ENCODE measurements around the gene FHAD1.
A peak's percentile ranks its signal among the peaks of the same experiment; 100 is the strongest.

FHAD1 gene

DNA sequence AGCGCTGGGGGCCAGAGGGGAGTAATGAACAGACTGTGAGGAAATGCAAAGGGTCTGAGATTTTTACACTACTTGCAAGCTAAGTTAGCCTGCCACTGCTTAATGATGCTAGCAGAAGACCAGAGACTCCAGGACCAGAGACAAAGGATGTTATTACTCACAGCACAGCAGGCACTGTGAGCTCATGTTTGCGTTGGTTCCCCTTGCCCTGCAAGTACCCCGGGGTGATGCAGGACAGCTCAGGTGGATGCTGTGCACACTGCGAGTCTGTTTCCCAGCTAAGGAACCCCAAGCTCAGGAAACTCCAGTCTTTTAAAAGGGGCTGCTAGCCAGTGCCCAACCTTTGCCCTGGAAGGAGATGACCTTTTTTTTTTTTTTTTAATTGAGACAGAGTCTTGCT is 1.2 kb downstream of the FHAD1 start:
- no peak for DNase-seq (ENCODE audit: low spot score)

DNA sequence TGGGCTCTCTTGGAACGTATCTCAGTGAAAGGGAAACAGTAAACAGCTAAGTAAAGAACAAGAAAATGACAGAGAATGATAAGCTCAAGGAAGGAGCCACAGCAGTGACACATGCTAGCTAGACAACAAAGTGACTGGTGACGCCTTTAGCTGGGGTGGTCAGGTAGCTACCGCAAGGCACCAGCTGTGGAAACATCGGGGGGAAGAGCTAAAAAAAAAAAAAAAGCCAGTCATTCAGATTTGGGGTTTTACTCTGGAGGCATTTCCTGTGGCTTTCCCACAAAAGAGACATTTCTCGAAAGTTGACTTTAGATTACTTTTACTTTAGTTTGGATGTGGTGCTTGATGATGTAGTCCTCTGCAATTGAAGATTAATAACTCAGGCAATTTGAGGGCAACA is 2.1 kb downstream of the FHAD1 start:
- DNase-seq (ENCODE audit: low spot score) = no peak

DNA sequence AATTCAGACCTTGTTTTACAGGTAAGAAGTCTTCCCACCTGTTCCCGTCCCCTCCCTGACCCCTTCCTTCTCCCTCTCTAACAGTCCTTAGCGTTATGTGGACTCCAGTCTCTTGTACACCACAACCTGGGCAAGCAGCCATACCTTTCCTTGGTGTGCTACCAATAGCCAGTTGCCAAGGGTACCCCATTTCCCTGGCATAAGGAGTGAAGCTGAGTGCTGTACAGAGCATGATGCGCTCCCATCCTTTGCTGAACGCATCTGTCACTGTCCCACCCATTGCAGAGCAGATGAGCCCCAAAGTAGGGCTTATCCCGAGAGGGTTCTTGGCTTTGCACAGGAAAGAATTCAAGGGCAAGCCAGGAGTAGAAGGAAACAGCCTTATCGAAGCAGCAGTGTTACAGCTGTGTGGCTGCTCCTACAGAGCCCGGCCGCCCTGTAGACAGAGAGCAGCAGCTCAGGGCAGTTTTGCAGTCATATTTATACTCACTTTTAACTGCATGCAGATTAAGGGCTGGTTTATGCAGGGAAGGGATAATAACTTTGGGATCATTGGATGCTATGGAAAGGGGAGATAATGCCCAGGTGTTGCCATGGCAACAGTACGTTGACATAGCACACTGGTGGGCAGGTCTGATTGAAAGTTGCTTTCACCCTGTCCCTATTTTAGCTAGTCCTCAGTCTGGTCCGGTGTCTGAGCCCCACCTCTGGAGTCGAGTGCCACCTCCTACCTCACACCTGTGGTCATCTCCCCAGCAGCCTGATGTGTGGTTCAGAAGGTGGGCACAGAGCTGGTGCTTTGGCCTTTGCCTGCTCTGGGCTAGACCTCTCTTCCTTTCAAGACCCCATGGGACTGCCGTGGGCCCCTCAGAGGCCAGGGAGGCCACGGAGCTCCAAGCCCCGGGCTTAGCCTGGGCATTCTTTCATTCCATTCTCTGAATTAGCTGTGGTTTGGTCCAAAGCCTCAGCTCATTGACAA is 5.1 kb downstream of the FHAD1 start:
- no peak for DNase-seq (ENCODE audit: low spot score)

DNA sequence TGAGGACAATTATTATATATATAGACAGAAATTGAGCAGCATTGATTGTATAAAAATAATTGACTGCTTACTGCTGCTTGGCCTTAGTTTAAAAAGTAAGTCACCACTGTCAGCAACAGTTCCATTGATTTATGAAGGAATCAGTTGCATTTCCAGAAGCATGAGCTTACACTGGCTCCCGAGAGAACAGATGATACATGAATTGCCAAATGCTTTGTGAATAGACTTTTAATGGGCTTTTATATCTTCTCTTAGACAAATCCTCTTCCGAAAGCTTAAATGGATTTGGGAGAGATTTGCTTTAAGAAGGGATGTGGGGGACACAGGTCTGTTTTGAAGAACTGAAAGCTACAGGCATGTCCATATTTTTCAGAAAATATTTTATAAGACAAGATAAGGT is 7.5 kb downstream of the FHAD1 start:
- DNase-seq (ENCODE audit: low spot score) = no peak

DNA sequence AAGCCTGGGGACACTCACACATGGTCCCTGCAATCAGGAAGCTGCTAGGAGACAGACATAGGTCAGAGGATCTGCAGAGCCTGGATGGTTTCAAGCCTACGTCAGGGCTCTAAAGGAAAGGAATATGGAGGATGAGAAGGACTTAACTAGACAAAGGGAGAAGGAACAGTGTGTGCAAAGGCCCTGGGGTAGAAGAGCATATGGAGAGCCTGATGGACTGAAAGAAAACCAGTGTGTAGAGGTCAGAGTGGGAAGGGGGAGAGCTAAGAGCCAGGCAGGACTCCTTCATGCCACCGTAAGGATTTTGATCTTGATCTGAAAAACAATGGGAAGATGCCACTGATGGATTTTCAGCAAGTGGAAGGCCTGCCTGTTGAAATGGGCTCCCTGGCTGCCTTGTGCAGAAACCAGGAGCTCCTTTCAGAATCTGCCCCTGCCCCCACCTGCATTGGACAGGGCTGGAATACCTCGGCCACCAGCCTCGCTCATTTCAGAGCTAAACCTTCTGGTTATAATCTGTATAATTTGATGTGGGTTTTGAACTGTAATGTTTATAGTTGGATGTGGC is 8.6 kb downstream of the FHAD1 start:
- DNase-seq (ENCODE audit: low spot score) = no peak

DNA sequence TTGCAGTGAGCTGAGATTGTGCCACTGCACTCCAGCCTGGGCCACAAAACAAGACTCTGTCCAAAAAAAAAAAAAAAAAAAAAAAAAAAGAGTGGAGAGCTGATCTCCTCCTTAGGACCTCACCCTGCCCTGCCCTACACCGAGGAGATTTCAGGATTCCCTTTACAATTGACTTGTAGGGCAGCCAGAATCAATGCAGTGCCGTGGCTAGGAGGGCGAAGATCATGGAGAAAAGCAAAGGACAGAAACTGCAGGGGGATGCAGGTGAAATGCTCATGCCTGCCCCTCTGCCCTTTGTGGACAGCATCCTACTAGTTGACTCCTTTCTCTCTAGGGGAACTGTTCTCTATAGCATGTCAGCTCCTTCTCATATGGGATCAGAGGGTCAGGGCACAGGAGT is 9.6 kb downstream of the FHAD1 start:
- DNase-seq (ENCODE audit: low spot score) = no peak

DNA sequence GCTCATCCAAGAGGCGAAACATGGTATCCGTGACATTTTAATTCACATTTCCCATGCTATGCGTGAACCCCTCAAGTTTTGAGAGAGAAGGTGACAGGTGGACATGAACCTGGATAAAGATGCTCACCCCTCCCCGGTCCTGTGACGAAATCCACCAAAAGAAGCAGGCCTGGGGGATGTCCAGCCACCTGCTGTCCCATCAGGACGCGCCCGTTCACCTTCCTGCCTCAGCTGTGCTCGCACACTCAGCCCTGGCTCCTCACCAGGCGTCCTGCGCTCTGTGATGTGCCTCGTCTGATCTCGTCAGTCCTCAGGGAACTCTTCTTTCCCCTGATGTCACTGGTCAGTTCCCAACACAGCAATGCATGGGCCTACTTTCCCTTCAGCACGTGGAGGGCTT is 10.3 kb downstream of the FHAD1 start:
- no peak for DNase-seq (ENCODE audit: low spot score)

DNA sequence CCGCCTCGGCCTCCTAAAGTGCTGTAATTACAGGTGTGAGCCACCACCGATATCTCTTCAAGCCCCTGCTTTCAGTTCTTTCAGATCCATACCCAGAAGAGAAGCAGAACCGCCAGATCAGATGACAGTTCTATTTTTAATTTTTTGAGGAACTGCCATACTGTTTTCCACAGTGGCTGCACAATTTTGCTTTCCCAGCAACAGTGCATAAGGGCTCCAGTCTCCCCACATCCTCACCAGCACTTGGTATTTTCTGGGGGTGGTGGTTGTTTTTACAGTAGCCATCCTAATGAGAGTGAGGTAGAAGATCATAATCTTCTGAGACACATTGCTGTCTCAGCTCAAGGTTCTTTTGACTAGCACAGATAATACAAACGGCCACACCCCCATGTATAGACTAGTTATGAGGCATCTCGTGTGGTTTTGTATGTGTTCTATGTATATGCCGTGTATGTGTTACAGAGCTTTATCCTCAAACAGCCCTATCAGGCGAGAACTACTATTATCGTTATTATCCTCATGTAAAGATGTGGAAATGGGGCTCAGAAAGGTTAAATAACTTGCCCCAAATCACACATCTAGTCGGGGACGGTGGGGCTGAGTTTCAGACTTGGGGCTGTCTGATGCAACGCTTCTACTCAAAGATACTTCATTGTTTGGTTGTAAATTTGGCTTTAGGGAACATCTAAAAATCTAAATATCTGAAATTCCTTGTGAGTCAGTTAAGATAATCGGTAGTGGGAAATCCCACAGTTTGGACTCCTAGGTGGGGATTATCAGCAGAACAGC is 12.0 kb downstream of the FHAD1 start:
- DNase-seq (ENCODE audit: low spot score) = no peak

DNA sequence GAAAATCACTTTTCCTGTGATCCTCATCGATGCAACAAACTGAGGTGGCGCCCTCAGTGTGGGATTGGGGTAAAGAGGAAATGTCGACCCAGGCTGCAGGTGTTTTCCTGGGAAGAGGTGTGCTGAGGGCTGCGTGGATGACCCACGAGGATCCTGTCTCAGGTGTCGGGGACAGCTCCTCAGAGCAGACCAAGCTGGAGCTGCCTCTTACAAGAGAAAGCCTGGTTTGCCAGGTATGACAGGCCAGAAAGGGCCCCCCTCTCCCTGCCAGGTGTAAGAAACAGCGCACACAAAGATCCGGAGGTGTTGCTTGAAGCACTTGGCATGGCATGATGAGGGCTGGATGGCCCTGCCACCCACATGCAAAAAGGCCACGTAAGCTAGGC is 12.6 kb downstream of the FHAD1 start:
- DNase-seq (ENCODE audit: low spot score) = no peak

DNA sequence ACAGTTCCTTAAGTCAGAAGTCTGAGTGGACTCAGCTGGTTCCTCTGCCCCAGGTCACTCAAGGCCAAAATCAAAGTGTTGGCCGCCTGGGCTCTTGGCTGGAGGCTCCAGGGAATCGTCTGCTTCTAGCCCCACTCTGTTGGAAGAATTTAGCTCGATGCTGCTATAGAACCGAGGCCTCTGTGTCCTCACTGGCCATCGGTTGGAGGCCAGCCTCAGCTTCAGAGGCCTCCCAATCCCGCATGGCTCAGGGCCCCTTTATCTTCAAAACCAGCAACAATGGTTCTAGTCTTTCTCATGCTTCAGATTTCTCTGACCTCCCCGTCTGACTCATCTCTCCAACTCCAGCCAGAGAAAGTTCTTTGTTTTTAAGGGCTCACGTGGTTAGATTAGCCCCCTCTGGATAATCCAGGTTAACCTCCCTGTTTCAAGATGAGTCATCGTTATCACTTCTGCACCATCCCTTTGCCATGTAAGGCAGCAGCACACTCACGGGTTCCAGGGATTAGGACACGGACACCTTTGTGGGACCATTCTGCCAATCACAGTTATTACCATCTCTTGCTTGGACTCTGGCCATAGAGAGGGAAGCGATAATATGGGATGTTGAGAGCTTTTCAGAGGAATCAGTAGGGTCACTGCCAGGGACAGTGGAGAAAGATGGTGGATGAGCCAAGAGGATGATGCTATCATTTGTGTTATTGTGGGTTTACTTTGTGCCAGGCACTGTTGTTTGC is 13.6 kb downstream of the FHAD1 start:
- no peak for DNase-seq (ENCODE audit: low spot score)

DNA sequence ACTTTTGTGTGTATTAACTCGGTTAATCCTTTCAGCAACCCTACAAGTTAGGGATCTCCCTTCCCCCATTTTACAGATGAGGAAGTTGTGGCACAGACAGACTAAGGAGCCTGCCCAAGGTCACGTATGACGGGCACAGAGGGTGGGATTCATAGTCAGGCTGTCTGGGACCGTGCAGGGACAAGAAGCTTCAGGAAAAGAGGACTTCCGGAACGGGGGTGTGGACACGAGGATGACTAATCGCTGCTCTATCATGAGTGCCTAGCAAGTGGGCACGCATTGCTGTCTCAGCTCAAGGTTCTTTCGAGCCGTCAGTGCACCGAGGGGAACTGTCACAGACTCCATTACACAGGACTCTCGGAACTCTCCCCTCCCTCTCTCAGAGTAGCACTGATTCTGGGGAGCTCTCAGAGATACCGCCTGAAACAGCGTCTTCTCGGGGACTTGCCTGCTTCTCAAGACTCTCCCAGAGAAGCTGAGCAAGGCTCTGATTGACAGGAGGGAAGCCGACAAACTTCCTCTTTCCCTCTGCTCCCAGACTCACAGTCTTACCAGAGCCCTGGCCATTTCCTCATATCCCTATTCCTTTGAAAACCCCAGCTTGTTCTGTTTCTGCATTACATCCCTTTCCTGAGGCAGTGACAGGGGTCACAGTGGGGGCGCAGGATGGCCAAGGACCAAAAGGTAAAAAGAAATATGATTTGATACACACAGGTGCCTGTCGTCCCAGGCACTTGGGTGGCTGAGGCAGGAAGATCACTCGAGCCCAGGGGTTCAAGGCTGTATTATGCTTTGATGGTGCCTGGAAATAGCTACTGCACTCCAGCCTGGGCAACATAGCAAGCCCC is 14.4 kb downstream of the FHAD1 start:
- peak; percentile 36 for DNase-seq (ENCODE audit: low spot score)

DNA sequence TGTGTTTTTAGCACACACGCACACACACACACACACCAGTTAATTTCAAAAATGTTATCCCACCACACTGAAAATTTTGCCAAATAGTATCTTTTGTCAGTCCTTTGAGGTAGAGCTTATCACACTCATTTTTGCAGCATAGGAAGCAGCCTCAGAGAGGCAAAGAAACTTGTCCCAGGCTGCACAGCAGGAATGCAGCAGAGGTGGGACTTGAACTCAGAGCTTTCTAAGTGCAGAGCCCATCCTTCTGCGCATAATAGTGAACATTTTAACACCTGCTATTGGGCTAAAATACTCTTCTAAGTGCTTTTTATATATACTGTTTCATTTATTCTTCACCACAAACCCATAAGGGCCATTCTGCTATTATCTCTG is 15.0 kb downstream of the FHAD1 start:
- DNase-seq (ENCODE audit: low spot score) = no peak

DNA sequence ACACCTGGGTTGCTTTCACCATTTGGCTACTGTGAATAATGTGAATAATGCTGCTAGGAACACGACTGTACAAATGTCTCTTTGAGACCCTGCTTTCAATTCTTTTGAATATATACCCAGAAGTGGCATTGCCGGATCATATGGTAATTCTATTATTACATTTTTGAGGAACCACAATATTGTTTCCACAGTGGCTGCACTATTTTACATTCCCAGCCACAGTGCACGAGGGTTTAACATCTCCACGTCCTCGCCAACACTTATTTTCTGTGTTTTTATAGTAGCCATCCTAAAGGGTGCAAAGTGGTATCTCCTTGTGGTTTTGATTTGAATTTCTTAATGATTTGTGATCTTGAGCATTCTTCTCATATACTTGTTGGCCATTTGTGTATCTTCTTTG is 15.7 kb downstream of the FHAD1 start:
- no peak for DNase-seq (ENCODE audit: low spot score)

DNA sequence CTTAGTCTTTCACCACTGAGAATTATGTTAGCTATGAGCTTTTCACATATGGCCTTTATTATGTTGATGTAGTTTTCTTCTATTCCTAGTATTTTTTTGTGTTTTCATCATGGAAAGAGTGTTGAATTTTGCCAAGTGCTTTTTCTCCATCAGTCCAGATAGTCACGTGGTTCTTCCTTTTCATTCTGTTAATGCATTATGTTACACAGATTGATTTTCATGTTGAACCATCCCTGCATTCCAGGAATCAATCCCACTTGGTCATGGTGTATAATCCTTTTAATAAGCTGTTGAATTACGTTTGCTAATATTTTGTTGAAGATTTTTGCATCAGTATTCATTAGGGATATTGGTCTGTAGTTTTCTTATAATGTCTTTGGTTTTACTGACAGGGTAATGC is 17.7 kb downstream of the FHAD1 start:
- no peak for DNase-seq (ENCODE audit: low spot score)

DNA sequence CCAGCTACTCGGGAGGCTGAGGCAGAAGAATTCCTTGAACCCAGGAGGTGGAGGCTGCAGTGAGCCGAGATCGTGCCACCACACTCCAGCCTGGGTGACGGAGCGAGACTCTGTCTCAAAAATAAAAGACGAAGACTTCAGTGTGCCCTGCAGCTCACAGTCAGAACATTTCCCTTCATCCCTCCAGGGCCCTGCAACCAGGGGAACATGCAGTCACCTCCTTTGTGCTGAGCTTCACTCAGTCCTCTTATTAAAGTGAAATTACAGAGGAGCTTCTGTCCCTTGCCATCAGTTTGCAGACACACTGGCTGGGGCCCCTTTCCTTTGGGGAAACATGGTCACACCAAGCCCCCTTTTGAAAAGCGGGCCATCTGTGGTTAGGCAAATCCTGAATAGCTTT is 24.2 kb downstream of the FHAD1 start:
- no peak for DNase-seq (ENCODE audit: low spot score)

DNA sequence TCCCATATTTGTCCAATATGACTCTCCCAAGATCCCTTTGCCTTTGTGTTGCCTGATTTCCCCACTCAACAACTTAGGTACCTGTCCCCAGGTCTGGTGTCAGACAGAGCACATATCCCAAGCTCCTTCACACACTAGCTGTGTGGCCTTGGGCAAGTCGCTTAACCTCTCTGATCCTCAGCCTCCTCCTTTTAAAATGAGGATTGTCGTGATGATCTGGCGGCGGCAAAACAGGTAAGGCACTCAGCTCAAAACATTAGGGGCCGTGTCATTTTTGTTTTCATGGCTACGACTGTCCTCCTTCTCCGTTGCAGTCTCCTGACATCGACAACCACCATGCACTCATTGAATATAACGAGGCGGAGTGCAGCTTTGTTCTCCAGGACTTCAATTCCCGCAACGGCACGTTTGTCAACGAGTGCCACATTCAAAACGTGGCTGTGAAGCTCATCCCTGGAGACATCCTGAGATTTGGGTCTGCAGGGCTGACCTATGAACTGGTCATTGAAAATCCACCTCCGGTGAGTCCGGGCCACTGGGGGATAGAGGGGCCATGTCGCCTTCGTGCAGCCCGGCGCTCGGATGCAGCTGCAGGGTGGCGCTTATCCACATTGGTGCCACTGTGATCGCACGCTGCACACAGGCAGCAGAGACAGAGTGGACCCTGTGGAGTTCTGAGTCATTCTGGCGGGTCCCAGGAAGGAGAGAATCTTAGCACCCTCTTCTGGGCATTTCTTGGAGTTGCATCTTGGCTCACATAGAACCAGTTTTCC is 25.2 kb downstream of the FHAD1 start:
- DNase-seq (ENCODE audit: low spot score) = peak; percentile 72

DNA sequence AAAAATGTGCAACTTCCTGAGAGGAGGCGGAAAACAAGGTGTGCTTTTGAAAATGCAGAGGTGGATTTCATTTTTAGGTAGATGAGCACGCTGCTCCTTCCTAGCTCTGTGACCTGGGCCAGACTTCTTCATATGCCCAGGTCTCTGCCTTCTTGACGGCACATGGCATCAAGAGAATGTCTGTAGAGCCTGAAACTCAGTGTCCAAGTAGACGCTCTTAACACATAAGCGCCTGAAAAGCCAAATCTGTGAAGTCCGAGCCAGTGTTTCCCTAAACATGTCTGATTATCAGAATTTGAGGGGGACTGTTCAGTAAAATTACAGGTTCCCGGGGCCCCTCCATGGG is 25.7 kb downstream of the FHAD1 start:
- no peak for DNase-seq (ENCODE audit: low spot score)

DNA sequence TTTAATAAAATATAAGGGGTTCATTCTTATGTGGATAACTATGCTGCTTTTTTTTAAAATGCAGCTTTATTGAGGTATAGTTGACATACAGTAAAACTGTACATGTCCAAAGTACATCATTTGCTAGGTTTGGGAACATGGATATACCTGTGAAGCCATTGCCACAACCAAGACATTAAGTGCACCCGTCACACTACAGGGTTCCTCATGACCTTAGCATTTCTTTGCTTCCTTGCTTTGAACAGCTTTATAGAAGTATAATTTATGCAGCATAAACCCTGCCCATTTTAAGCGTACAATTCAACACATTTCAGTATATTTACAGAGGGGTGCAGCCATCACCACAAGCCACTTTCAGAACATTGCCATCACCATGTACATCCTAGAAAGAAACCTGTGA is 26.3 kb downstream of the FHAD1 start:
- DNase-seq (ENCODE audit: low spot score) = no peak

DNA sequence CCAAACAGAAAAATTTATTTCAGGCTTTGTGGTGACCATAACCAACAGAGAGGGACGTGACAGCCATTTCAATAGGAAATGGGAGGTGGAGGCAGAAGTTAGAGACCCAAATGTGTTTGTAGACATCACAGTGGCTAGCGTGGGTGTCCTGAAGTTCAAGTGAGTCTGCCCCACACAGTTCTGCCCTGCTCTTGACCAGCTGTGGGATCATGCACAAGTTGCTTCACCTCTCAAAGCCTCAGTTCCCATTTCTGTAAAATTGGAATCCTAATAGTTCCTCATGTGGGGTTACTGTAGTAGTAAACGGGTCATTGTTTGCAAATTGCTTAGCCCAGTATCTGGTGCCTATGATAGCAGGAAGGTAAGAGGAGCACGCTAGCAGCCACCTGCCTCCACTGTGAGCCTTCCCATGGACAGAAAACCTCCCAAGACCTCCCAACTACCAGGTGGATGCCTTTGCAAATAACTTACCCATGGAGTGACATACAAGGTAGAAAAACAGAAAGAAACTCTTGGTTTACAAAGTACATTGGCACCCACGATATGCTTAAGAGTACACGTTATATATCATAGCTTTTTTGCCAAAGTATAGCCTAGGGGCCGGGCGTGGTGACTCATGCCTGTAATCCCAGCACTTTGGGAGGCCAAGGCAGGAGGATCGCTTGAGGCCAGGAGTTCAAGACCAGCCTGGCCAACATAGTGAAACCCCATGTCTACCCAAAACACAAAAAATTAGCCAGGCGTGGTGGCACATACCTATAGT is 29.1 kb downstream of the FHAD1 start:
- no peak for DNase-seq (ENCODE audit: low spot score)
